Measurements from ENCODE around the gene ASTN1. TPM values are rescaled to one million over a fixed set of nuclear protein-coding genes. Genes with fewer than 3 reads are reported as not detected.

Gene ASTN1
- total RNA-seq, 1 donor from 2014 or later = 0.22 TPM

DNA sequence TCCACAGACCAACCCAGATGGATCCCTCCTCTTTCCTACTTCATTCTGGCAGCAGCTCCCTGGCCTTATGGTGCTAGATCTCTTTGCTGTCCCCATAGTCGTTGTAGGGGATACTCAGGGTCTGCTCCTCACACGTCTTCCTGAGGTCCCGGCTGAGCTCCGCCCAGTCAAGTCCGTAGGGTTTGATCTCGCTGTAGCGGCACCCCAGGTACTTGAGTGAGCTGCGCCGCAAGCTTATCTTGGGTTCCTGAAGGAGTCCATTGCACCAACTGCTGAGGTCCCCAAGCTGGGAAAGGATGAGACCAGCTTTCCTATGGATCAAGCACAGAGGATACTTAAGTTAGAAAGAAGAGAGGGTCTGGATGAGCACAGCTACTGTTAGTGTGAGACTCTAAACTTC, 300.3 kb downstream of the ASTN1 start:
- intact Hi-C loops (cut with micrococcal nuclease) = no loop called here
- ATAC-seq (no peak), DNase-seq (no peak)

- intact Hi-C loops (cut with micrococcal nuclease) = no loop called here
- DNase-seq (no peak), ATAC-seq (no peak)
Measured at GRCh38 chr1:176863613-176864012, 300.9 kb downstream of the ASTN1 start.

GRCh38 chr1:176858433-176858916, 306.0 kb downstream of the ASTN1 start:
- ATAC-seq (no peak), DNase-seq (no peak)
- intact Hi-C loops (cut with micrococcal nuclease) = no loop called here

GRCh38 chr1:176857632-176858031, 306.9 kb downstream of the ASTN1 start:
- DNase-seq = no peak
- intact Hi-C loops (cut with micrococcal nuclease) = no loop called here
- ATAC-seq = peak; percentile 44

GRCh38 chr1:176854758-176855745, 309.5 kb downstream of the ASTN1 start:
- intact Hi-C loops (cut with micrococcal nuclease) = no loop called here
- ATAC-seq = no peak
- no peak for DNase-seq

DNA sequence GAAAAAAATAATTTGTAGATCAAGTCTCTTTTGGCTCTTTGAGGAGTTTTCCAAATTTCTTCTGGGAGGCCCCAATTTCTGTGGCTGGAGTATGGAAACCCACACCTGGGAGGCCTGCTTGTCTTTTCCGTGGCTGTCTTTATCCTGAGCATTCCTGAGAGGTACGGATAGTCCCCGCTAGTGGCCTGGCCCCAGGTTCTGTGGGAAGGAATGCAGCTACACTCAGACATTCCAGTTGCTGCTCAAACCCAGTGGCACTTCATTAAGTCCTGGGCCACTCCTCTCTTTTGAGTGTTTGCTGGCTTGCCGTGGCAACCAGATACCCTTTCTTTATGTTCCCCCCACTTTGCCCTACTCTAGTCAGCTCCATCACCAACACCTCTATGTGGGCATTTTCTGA, 310.4 kb downstream of the ASTN1 start:
- intact Hi-C loops (cut with micrococcal nuclease) = no loop called here
- peak; percentile 9 for ATAC-seq
- no peak for DNase-seq

DNA sequence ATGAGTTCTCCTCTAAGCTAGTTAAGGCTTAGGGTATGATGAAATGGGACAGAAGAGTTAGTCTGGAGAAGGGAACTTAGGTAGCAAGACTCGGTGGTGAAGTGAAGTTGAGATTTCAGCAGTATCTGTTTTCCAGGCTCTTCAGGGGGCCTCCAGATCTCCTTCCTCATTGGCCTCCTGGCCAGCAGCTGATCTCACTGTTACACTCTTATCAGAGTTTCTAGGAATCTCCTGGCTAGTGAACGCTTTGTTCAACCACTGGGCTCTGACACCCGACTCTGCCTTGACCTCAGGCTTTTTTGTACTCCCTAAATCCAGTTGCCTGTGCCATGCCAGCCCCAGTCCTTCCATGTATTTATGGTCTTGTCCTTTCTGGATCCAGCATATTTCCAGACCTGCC, 311.0 kb downstream of the ASTN1 start:
- ATAC-seq (peak; percentile 91), DNase-seq (no peak)
- intact Hi-C loops (cut with micrococcal nuclease) = no loop called here

DNA sequence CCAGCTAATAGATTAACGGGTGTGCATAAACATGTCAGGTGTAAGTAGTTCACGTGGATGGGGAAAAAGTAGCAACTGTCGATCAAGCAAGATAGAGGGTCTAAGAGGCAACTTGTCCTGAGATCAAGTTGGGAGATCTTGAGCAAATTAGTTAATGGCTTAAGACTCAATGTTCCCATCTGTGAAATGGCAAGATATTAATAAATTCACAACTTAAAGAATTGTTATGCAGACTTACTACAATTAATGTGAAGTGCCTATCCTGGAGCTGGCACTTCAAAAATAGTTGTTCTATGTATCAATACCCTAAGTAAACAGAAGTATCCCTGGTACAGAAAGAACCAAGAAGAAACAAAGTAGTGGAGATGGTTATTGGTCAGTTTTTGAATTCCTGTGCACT, 312.4 kb downstream of the ASTN1 start:
- no peak for ATAC-seq
- intact Hi-C loops (cut with micrococcal nuclease) = no loop called here
- DNase-seq = no peak

DNA sequence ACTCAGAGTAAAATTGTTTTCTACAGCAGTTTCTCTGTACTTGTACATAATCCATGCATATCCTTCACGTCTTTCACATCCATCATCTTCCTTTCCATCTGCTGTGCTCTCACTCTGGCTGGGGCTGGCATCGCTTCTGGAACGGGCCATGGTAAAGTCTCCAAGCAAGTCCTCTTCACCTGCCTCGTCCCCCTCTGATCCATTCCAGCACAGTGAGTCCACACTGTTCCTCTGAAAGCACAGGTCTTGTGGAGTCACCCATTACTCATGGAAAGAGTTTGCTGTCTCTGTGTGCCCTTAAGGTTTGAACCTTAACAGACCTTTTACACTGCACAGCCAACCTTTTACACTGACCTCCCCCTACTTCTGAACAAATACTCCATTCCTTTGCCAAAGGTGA, 313.6 kb downstream of the ASTN1 start:
- intact Hi-C loops (cut with micrococcal nuclease) = no loop called here
- DNase-seq = no peak
- ATAC-seq = no peak

DNA sequence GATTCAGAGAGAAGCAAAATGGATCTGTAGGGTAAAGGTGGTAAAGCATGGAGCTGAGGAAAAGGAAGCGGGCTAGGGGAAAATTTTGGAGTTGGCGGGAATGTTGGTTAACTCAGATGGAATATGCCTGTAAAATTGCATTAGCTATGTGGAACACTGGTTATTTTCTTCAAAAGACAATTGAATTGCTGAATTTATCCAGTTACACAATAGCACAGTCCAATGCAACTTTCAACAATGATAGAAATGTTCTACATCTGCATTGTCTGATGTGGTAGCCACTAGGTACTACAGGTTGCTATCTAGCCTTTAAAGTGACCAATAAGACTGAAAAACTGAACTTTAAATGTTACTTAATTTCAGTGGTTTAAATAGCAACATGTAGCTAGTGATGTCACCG, 315.2 kb downstream of the ASTN1 start:
- intact Hi-C loops (cut with micrococcal nuclease) = loop anchor here (10.0 kb wide), 2 partner anchors 154 to 474 kb away; no protein-coding TSS in a partner anchor
- ATAC-seq (no peak), DNase-seq (no peak)

- intact Hi-C loops (cut with micrococcal nuclease) = loop anchor here (10.0 kb wide), 2 partner anchors 152 to 472 kb away; no protein-coding TSS in a partner anchor
- DNase-seq (peak; percentile 40), ATAC-seq (peak; percentile 97)
Measured at GRCh38 chr1:176847052-176847451, 317.5 kb downstream of the ASTN1 start.

DNA sequence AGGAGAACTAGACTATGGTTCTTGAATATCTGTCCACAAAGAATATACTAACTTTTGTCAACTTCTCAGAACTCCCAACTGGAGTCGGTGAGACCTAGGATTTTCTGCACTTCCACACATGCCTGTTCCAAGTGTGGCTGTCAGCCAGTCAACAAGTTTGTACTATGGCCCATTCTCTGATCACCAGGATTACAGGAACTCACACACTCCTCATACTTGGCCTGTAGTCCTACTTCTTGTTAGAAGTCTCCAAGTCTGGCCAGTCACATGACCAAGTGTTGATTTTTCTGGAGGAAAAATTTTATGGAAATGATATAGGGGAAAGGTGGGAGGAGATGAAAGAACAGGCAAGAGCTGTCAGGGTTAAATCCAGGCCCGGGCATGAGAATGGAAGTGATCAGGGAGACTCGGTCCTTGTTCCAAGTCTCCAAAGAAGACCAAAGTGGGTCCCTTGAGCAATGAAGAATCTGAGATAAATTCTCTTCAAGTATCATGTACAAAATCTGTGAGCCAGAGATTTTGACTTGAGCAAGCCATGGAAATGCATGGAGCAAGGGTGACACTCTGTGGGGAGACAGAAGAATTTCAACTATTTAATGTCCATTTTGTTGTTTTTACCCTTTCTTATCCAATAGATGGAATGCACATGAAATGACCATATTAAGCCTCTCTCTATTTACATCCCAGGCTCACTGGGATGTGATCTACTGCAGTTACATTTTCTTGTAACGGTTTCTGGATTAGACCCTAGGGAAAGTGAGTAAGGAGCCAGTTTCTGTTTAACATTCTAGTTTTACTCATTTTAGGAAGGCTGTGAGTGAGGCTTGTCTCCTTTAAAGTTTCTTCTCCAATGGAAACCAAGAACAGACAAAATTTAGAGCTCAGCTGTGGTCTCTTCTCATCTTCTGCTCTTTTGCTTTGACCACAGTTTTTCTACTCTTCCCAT, 320.9 kb downstream of the ASTN1 start:
- intact Hi-C loops (cut with micrococcal nuclease) = loop anchor here (5.0 to 10.0 kb wide), 3 partner anchors 149 to 469 kb away; no protein-coding TSS in a partner anchor
- DNase-seq (peak; percentile 39), ATAC-seq (peak; percentile 55)

DNA sequence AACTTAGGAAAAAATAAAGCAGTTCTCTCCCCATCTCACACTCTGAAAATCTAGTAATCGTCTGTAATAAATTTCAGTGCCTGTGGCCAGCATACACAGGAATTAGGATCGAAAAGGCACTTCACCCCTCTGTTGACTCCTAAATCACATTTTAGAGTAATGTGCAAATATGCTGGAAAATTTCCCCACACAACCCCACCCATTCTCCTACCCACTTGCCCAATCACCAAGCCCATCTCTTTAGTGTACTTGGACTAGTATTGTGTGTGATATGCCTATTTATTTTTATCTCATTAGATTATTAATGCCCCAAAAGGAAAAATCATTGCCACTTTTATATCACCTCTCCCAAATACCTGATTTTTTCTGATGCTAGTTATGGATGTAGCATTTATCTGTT, 323.3 kb downstream of the ASTN1 start:
- DNase-seq (no peak), ATAC-seq (no peak)
- intact Hi-C loops (cut with micrococcal nuclease) = loop anchor here (5.0 to 10.0 kb wide), 3 partner anchors 146 to 466 kb away; no protein-coding TSS in a partner anchor

DNA sequence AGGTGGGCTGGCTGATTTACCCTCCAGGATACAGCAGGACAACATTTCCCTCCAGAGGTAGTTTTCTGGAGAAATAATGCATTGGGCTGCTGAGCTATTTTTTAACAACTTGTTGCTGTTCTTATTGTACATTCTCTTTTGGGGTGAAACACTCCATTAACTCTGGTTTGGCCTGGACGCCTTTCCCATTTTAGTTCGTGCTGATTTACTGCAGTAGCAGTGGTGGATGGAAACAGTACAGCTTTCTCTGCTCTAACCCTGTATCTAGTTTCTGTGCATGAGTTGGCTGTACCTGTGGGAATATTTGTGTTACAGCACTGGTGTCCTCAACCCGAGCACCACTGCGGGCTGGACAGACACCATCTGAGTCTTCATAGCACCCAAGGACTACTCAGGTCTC, 325.3 kb downstream of the ASTN1 start:
- intact Hi-C loops (cut with micrococcal nuclease) = no loop called here
- no peak for DNase-seq
- no peak for ATAC-seq

DNA sequence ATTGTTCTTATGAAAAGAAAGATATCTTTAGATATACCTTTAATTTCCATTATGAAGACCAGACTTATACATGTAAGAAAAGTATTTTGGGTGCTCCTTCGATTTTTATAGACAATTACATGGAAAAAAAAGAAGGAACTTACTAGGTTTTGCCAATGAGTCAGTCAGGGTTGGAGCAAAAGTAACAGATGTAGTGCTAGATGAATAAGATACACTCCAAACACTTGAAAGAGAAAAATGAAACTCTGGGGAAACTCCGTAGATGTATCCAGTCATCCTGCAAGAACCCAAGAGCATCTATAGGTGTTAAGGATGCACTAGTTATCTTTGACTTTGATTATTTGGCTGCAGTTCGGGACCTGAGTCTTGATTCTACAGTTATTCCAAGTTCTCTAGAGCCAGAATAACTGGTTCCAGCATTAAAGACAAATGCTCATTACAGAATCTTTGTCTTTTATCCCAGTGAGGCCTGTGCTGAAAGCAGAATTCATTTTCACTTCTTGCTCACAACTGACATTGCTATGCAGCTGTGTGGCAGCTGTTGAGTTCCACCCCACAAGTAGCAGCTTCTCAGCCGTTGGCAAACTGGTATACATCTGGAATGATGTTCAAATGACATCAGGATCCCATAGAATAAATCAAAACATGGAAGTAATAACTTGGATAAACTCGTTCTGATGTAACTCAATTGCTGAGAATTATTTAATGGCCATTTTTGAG, 326.1 kb downstream of the ASTN1 start:
- ATAC-seq (no peak), DNase-seq (no peak)
- intact Hi-C loops (cut with micrococcal nuclease) = no loop called here

GRCh38 chr1:176837708-176838107, 326.8 kb downstream of the ASTN1 start:
- ATAC-seq = no peak
- intact Hi-C loops (cut with micrococcal nuclease) = no loop called here
- no peak for DNase-seq

DNA sequence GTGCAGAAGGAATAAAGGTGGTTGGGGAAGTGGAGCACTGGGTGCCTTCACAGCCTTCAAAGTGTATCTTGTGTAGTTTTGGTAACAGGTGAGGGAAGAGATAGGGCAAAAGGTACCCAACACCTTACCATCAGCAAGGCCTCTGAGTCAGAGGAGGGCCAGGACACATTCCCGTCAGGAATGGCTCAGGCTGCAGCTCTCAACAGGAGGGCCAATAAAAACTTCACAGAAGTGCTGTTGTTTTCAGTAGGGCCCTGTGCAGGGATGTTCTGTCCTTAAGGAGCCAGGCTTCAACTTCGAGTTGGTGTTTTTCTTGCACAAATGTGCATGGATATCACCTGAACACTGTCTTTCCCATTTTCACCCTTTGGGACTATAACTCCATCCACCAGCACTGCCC, 333.4 kb downstream of the ASTN1 start:
- DNase-seq (no peak), ATAC-seq (no peak)
- intact Hi-C loops (cut with micrococcal nuclease) = no loop called here

DNA sequence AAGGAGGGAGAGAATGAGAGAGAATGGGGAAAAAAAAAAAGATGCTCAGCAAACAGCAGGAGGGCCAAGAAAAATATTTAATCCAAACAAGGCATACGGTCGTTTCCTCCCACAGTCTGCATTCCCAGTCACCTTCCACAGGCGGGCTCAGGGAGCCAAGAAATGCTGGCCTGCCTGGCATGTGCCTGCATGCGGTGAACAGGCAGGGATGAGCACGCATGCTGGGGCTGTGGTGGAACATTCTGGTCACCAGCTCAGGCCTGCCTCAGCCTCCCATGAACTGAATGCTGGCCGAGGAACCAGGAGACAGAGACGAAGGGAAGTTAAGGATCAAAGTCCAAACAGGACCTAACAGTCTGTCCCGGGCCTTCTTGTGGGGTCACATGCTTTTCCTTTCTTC, 335.3 kb downstream of the ASTN1 start:
- DNase-seq (no peak), ATAC-seq (no peak)
- intact Hi-C loops (cut with micrococcal nuclease) = no loop called here

DNA sequence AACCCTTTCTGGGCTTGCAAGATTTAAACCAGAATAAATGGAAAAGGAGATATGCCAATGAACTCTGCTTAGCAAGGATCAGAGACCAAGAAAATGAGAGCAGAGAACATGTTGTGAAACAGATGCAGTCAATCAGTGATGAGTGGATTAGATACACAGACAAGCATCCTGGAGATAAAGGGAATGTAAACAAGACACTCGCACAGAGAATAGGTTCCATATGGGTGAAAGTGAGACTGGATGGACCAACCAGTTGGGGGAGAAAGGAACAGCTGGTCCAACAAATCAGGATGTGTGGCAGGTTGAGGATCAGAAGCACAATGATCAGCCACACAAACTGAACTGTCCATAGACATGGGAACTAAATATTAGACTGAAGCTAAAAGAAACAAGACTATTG, 338.2 kb downstream of the ASTN1 start:
- DNase-seq (no peak), ATAC-seq (no peak)
- intact Hi-C loops (cut with micrococcal nuclease) = no loop called here
